HPDE6-E6E7 (cell line): ENCODE data around the gene GPR3.
"Not testable (repeated sequence)": the region's sequence is repeated elsewhere in the genome, so short reads cannot be mapped to it uniquely, and the experiment has no call there.

Experiments used
- DNase-seq: peaks from one replicate; pipeline ENCODE4 v3.0.0; 2011; ENCODE audit warnings: missing footprints; ENCODE audit errors: extremely low spot score

Gene GPR3

GRCh38 chr1:27398405-27399149, 6.2 kb downstream of the GPR3 start:
- DNase-seq: no peak

GRCh38 chr1:27399251-27400025, 7.0 kb downstream of the GPR3 start:
- DNase-seq: no peak

GRCh38 chr1:27400082-27400962, 7.9 kb downstream of the GPR3 start:
- no peak for DNase-seq

GRCh38 chr1:27400963-27401341, 8.5 kb downstream of the GPR3 start:
- no peak for DNase-seq

GRCh38 chr1:27402349-27402754, 9.9 kb downstream of the GPR3 start:
- peak; percentile 60 for DNase-seq

- no peak for DNase-seq
Observed at GRCh38 chr1:27403065-27403726, 10.8 kb downstream of the GPR3 start.

GRCh38 chr1:27403931-27404330, 11.5 kb downstream of the GPR3 start:
- no peak for DNase-seq

DNA sequence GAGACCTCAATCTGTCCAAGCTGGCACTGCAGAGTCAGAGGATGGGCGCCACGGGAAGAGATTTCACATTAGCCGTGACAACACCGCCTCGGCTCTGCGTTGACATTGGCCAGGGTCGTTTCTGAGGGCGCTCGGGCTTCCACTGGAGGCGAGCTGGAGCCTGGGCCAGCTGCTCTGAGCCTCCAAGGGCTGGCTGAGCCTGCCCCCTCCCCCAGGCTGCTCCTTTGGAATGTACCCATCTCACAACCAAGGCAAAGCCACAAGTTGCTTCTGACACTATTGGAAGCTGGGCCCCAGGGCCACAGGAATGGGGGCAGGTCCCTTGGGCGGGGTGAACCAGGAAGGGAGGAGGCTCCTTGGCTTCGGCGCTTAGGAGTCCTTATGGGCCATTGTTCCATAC, 12.7 kb downstream of the GPR3 start:
- DNase-seq: no peak

DNA sequence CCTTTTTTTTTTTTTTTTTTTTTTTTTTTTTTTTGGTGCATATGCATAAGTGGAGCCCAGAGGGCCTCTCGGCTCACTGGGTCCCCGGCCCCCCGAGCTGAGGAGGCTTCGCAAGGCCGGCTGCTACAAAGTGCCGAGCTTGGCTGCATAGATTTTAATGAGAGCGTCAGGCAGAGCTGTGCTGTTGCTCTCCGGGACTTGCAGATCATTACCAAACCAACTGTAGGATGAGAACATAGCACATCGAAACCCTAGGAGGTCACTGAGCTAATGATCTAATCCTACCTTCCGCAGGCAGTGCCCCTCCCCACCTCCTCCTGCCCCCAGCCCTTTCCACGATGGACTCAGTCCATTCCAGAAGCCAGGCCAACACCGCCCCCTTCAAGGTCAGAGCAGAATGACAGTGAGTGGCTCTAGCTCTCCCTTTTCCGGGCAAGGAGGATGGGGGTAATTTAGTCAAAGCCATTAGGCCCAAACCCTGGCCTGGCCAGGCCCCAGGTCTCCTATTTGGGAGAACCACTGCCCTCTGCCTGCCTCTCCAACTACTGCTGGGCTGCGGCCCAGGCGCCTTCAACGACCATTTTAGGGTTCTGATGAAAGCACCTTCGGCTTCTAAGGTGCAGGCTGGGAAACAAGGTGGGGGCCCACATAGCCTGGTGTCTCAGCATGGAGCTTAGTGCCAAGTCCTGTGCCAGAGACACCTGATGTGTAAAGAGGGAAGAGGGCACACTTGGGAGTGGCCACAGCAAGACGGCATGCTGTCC, 13.4 kb downstream of the GPR3 start:
- not testable (repeated sequence) for DNase-seq

DNA sequence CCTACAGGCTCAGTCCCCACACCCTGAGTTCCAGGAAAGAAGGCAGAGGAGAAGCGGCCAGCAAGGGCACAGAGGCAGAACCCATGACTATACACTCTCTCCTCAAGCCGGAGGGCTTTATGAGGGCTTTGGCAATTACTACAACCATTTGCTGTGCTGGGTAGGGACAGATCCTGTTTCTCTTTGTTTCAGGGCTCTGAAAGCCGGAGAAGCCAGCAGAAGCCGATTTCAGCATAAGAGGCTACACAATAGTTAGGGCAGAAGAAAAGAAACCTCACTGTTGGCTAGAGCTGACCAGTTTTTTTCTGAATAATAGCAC, 13.9 kb downstream of the GPR3 start:
- DNase-seq: no peak

DNA sequence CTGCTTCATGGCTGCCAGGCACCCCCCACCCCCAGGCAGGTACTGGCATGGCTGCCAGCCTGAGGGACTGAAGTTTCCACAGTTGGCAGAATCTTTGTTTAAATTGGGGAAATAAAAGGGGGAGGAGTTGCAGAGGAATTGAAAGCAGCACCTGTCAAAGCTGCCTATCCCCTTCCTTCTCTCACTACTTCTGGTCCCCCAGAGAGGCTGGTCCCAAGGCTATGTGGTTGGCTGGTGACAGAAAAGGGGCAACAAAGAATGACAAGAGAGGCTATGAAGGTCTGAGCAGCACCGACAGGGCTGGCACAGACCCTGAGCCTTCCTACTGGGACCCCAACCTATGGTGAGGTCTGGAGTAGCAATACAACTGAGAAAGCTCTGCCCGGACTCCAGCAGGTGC, 14.4 kb downstream of the GPR3 start:
- DNase-seq: not testable (repeated sequence)

DNA sequence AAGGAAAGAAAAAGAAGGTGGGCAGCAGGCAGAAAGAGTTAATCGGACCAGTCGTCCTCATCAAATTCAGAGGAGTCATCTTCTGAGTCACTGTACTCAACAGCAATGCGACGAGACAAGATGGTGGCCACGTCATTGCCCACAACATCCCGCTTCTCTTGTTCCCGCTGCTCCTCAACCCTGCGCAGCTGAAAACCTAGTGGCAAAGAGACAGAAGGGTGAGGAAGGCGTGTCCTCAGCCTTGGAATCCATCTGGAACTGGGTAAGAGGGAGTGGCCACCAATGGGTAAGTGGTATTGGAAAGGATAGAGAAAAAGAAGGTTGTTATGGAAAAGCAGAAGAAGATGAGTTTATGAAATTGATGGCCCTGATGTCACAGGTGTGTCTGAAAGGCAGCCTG, 15.7 kb downstream of the GPR3 start:
- DNase-seq: no peak

GRCh38 chr1:27409669-27410068, 17.2 kb downstream of the GPR3 start:
- no peak for DNase-seq

- DNase-seq: no peak
Observed at GRCh38 chr1:27410709-27411108, 18.3 kb downstream of the GPR3 start.

GRCh38 chr1:27412502-27412901, 20.1 kb downstream of the GPR3 start:
- no peak for DNase-seq

- DNase-seq: no peak
Observed at GRCh38 chr1:27413004-27413403, 20.6 kb downstream of the GPR3 start.

DNA sequence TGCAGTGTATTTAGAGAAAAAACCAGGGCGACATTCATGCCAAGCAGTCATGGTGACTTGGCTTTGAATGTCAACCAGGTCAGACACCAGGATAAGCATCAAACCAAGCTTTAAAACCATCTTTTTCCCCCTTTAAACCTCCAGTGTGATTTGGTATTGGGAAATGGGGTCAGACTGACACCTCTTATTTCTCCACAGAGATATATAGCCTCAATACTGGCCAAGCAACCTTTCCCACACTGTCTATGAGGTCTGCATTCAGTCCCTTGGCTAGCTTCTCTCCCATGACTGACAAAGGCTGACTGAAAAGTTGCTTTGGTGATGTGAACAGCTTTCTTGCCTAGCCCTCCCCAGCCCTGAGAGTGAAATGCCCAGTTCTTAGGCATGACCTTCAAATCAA, 21.7 kb downstream of the GPR3 start:
- DNase-seq: no peak

GRCh38 chr1:27416387-27417111, 24.1 kb downstream of the GPR3 start:
- DNase-seq: no peak

DNA sequence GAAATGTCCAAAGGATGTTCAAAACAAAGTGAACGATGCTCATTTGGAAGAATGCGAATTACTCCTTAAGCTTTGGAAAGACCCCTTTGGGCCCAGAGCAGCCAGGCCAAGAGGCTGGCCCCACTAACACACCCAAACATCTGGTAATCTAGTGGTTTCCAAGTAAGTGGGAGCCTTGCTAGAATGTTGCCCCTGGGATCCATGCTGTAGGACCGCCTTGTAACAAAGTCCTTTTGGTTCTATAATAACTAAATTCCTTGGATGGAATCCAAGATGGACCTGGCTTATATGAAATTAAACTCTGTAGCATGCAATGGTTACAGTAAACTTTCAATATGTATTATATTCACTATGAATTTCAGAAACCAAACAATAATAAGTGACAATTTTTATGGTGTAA, 25.3 kb downstream of the GPR3 start:
- no peak for DNase-seq
